ENCODE results near the gene RNU6-8.
A peak's percentile ranks its signal among the peaks of the same experiment; 100 is the strongest.

Gene RNU6-8

DNA sequence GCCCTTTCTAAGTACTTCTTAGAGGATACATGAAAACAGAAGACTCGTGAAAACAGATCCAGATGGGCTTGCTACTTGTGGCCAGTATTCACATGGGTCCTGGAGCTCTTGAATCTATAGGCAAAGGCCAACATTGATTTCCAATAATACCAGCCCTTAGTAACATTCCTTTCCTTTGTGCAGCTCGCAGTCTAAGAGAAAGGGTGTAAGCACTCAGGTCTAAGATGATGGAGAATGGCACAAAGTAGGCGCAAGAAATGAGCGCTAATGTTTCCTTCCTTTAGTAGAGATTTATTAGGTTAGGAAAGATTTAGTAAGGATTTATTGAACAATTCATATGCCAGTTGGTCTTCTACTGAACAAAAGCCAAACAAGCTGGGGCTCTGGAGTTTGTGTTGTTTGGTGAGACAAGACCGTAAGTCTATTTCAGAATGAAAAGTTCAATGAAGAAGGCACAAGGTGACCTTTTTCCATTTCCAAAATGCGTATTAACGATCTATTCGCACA, 525 bp downstream of the RNU6-8 start:
- peak; percentile 9 for DNase-seq

DNA sequence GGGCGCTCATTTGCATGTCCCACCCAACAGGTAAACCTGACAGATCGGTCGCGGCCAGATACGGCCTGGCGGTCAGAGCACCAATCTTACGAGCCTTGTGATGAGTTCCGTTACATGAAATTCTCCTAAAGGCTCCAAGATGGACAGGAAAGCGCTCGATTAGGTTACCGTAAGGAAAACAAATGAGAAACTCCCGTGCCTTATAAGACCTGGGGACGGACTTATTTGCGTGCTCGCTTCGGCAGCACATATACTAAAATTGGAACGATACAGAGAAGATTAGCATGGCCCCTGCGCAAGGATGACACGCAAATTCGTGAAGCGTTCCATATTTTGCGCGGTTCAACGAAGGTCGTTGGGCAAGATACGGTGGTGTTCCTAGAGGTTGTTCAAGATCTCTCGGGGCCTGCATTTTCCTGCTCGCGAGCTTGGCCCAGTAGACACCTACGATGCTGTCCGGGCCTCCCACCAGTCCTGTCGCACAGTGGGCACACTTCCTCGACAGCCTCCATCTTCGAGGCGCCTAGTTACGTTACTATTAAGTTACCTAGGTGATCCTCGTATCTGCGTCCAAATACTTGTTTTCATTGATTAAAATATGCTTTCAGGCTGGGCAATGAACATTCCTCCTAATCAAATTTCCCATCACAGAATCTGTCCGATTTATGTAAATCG, 1.1 kb downstream of the RNU6-8 start, which contains the start of gene RNU6-7:
RNU6-7 (plus strand) TSS at position 230 of the 675 bp plus-strand sequence.
- peak; percentile 24 for DNase-seq

DNA sequence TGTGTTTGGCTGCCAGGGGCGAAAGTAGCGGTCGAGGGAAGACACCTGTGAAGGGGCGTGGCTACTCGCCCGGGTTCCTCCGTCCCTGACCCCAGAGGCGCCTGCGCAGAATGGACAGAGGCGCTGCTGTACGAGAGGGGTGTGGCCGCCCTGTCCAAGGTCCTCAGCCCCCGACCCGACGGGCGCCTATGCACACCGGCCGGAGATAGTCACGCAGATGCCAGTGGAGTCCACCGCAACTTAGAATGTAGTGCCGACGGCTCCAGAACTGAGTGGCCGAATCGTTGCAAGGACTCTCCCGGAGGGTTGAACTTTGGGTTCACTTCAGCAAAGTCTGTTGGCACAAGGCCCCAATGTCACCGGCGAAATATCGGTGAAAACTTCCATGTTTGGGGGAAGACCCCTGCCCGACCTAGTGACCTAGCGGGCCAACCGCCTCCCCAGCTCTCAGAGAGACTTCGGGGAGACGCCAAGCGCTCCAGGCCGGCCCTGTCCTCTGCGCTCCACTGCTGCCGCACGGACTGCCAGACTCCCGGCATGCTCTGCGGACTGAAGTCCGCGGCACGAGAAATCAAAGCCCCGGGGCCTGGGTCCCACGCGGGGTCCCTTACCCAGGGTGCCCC, 1.8 kb downstream of the RNU6-8 start:
- peak; percentile 65 for DNase-seq

DNA sequence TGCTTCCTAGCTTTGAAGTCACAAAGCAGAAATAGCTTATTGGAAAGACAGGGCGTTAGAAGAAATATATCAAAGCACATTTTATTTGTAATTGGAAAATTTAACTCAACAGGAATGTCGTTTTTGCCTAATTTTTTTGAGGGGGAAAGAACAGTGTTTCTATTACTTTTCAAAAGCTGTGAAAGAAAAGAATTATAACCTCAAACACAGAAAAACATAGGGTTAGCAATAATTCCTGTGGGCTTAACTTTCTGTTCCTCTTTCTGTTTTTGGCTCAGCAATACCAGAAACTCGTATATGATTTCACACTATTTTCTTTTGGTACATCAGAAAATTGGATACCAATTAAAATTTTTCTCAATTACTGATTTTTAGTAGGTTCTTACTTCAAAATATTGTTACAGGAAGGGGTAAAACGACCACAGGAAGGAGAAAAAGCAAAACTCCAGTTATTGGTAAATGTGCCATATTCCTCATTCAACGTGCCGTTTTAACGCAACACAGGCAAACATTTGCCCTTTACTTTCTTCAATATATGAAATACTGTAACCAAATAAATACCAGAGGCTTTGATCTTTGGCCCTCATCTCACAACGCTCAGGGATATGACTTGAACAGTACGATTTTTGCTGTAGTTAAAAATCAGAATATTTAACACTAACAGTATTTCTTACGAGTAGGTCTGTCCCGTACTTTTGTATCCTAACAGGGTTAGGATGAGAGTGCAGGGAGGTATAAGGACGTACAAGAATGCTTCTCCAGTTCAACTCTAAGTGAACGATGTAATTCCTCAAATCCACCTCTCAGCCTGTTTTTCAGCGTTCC, 2.5 kb downstream of the RNU6-8 start:
- no peak for DNase-seq

DNA sequence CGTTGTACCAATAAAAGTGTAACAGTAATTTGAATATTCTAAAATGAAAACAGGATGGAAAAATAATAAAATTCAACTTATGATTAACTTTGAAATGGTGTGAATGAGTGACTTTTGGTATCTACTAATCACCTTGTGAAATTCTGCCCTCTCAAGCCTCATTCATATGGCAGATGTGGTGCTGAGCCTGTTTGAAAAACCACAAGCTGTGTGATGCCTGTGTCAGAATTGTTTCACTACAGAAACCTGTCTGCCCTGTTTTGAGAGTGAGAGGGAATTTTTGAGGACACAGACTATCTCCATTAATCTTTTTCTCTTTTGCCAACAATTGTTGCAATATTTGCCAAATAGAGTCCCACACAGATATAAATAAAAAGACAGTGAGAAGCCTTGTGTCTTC, 5.2 kb downstream of the RNU6-8 start:
- no peak for DNase-seq

DNA sequence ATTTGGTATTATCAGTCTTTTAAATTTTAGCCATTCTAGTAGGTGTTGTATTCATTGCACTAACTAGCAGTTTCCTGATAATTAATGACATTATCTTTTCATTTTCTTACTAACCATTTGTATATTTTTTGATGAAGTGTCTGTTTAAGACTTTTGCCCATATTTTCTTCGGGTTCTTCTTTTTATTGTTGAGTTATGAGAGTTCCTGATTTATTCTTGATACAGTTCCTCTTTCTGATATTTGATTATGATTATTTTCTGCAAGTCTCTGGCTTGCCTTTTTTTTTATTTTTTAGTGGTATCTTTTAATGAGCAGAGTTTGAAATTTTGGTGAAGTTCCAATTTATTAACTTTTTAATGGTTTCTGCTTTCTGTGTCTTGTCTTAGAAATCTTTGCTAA, 7.4 kb downstream of the RNU6-8 start:
- DNase-seq = no peak

DNA sequence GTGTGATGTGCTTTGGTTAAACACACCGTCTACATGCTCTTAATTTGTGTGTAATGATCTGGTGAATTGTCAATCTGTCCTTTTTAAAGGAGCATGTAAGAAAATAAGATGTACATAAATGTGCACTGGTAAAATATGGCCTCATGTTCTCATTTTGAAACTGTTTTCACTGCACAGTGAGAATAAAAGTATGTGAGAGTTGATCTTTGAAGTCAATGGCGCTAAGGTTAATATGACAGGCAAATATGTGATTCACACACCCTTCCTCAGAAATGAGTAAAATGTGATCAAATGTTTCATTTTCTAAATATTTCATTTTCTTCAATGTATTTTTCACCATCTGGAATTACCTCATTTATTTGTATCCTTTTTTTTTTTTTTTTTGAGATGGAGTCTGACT, 9.5 kb downstream of the RNU6-8 start:
- no peak for DNase-seq

DNA sequence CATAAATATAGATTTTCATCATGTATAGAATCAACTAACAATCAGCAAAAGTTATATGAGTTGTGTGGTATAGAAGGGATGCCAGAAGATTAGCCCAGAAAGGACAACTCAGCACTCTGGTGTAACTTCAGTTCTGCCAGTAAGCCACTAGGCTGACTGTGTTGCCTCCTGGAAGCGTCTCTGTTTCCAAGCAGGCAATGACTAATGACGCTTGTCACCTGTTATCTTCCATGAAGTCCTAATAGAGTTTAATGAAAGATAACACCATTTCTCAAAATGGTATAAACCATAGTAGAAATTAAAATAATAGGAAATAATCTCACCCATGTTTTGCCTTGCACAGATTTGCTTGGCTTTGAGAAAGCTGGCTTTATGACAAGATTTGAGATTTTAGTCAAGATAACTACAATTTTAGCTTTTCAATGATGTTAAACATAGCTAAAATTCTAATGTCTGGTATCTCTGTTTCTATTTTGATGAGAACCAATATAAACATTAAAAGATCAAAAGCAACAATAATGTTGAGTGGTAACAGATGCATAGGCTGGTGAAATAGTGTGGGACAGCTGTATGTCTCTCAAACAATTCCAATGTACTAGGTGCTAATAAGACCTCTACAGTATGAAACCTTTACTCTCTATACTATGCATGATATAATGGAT, 10.2 kb downstream of the RNU6-8 start:
- no peak for DNase-seq

DNA sequence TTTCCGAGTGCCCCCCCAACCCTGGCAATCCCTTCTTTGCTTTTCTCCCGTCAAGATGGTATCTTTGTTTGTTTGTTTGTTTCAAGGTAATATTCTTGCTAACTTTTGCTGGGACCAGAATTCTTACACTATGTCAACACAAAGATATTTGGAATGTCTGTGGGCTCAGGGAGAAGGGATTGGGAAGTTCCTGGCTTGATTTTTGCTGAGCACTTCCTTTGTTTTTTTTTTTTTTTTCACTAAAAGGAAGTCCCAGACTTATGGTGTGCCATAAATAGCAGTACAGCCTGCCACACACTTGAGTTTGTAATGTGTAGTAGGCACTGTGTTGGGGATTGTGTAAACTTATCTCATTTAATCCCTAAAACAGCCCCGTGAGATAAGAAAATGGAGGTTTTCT, 12.4 kb downstream of the RNU6-8 start:
- no peak for DNase-seq

DNA sequence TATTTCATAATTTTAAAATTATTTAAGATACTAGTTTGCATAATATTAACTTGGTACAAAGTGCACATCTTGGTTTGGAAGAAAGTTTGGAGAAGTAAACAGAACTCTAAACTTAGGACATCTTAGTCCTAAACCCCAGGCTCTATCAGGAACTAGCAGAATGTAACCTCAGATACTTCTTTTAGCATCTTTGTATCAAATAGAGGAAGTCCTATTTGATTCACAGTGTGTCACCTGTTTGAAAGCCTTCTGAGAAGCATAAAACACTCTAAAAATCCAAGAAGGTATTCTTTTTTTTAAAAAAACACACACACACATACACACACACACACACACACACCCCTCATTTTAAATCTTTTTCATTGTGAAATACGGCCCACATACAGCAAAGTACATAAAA, 13.3 kb downstream of the RNU6-8 start:
- DNase-seq = no peak

DNA sequence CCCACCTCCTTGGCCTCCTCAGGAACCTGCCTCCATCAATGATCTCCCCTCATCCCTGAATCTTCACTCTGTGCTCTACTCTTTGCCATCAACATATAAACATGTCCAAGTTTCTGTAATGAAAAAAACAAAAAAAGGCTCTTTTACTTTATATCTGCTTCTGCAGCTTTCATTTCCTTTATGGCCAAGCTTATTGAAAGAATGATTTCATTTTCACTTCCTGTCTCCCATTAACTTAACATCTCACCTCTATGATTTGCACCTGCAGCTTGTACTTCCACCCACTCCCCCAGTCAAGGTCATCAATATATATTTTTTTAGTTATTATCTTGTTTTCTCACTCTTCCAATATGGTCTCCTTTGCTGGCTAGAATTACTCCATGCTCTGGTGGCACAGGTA, 16.8 kb downstream of the RNU6-8 start:
- no peak for DNase-seq

DNA sequence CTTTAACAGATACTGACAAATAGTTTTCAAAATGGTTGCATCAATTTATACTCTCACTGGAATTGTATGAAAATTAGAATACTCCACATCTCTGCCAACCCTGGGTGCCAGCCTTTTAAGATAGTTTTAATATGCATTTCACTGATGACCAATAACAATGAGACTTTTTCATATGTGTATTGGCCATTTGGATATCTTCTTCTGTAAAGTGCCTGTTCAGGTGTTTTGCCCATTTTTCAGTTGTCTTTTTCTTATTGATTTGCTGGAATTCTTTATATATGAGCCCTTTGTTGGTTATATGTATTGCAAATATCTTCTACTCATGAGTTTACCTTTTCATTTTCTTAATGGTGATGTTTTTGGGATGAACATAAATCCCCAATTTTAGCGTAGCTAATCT, 18.0 kb downstream of the RNU6-8 start:
- no peak for DNase-seq

DNA sequence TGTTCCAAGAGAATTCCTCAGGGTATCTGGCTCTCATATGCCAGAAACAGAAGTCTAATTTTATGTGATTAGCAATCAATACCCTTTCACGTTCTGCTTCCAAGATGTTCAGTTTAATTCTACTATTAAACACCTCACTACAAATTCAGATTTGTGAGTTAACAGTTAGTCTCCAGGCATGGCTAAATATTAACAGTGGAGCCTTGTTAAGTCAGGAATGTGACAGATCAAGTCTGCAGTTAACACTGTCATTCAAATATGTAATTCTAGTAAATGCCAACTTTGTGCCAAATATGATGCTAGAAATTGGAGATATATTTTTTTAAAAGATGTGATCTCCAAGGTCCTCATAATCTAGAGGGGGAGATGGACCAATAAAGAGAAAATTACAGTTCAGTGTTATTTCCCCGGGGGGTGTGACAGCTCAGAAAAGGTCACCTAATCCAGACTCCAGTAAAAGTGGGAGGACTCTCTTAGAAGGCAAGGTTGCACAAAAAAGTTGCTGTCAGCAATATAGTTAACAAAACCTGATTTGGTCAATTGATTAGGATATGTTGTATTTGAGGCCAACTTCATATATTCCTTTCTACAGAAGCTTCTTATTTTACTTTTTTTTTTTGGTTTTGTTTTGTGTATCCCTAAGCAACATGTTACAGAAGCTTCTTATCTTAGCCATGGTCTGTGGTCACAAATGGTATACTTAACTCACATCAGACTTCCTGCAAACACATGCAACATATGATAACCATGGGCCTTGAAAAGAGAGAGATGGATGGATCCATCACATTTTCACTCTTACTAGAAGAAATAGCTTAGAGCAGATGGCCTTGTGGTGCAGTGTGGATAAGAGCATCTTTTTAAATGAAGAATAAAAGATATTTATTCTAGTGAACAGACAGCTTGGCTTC, 19.7 kb downstream of the RNU6-8 start:
- DNase-seq = no peak

DNA sequence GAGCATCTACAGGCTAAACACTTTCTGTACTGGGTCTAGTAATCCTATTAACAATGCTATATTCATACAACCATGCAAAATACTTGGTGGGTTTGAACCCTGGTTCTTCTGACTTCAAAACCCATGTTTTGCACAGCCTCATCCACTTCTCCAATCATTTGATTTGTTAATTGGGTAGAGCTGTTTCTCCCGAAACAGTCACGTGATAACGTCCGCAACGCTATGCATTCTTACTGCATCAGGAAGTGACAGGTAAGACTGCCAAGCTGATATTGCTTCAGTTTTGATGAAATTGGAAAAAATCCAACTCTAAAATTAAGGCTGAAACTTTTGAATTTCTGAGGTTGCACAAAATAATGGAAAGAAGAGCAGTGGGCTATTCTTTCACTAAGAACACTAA, 31.6 kb downstream of the RNU6-8 start:
- no peak for DNase-seq

DNA sequence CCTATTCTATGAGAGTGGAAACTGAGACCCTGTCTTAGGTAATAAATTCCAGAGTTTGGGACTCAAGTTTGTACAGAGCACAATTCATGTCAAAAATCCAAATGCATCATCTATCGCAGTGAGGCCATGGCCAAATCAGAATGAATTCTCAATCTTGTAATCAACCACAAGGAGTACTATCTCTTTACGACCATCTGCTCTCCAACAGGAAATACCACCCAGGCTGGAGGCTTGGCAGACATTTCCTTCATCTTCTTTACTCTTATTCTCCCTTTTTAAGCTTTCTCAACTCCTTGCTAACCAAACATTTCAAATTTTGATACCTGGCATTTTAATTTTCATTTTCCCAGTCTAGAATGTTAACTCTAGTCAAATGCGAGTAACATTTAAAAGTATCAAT, 33.9 kb downstream of the RNU6-8 start:
- DNase-seq = no peak

DNA sequence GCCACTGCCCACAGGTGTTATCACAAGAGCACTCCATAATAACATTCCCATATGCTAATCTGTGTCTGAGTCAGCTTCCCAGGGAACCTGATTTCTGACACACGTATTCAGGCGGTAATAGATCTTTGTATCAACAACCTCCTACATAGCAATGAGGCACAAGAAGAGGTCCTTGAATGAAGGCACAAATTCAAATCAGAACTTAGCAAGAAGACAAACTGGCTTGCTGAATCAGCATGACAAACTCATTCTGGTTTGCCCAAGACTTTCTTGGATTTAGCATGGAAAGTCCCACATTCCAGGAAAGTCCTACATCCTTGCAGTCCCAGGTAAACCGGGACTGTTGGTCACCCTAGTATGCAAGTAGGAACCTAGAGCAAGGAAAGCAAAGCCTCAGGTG, 35.2 kb downstream of the RNU6-8 start:
- DNase-seq = no peak

DNA sequence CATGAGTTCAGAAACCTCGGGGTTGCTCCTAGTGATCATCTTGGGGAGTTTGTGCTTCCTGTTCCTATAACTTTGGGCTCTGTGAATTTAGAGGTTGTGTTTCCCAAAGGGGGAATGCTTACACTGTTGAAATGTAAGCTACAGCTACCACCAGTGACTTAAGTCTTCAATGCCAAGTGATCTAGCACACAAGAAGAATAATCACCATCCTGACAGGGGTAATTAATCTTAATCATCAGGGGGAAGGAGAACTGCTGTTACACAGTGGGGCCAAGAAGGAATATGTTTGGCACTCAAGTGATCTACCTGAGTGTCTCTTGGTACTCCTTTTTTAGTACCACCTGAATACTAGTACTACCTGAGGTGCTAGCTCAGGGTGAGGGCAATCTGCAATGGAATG, 36.1 kb downstream of the RNU6-8 start:
- no peak for DNase-seq

DNA sequence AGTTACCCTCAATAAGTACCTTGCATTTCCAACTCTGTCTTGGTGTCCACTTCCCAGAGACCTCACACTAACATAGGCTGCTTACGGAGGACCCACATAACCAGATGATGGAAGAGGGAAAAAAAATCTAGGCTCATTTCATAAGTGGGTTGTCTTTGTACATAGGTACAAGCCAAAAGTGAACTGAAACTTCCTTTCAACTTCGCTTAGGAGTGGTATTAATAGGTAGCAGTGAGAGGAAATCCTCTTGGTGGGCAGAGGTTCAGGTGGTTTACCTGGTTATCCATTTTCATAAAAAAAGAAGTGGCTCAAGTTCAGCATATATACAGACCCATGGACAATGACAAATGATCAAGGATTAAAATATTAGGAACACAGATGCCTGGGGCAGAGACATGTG, 37.0 kb downstream of the RNU6-8 start:
- no peak for DNase-seq
